ENCODE measurements around the gene KISS1. TPM values are rescaled to one million over a fixed set of nuclear protein-coding genes. Genes with fewer than 3 reads are reported as not detected.
A peak's percentile ranks its signal among the peaks of the same experiment; 100 is the strongest.

Gene KISS1
- total RNA-seq, 2 donors from 2014 or later, result not detected

DNA sequence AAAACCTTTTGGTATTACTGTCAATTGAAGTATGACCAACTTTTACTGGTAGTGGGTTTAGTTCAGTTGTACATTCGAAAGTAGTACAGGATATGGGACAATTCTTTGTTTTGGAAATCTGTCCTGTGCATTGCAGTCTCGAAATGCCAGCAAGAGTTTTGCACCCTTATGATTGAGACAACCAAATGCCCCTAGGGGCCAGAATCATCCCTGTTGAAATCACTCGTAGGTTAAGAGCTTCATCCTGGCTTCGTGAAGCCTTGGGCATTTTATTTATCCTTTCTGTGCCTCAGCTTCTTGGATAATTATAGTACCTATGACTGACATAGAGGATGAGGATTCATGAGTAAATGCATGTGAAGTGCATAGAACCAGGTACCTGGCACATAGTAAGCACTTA lies 19.9 kb upstream of the KISS1 start:
- no peaks in the 10 kb centered on the region for H3K27me3 ChIP-seq
- TF ChIP-seq, protein P1, sequence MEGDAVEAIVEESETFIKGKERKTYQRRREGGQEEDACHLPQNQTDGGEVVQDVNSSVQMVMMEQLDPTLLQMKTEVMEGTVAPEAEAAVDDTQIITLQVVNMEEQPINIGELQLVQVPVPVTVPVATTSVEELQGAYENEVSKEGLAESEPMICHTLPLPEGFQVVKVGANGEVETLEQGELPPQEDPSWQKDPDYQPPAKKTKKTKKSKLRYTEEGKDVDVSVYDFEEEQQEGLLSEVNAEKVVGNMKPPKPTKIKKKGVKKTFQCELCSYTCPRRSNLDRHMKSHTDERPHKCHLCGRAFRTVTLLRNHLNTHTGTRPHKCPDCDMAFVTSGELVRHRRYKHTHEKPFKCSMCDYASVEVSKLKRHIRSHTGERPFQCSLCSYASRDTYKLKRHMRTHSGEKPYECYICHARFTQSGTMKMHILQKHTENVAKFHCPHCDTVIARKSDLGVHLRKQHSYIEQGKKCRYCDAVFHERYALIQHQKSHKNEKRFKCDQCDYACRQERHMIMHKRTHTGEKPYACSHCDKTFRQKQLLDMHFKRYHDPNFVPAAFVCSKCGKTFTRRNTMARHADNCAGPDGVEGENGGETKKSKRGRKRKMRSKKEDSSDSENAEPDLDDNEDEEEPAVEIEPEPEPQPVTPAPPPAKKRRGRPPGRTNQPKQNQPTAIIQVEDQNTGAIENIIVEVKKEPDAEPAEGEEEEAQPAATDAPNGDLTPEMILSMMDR (IDR thresholded peaks at IDR 0.05), result no peak
- peaks cover 0 to 9% of the 10 kb centered on the region in 2 donors for H3K4me1 ChIP-seq
- H3K27ac ChIP-seq, result no peak overlapping the region
- no peaks in the 10 kb centered on the region for H3K36me3 ChIP-seq
- no peak overlapping the region for H3K4me3 ChIP-seq
- H3K9me3 ChIP-seq, result no peaks in the 10 kb centered on the region
- no peak for DNase-seq (ENCODE audit: low spot score)

DNA sequence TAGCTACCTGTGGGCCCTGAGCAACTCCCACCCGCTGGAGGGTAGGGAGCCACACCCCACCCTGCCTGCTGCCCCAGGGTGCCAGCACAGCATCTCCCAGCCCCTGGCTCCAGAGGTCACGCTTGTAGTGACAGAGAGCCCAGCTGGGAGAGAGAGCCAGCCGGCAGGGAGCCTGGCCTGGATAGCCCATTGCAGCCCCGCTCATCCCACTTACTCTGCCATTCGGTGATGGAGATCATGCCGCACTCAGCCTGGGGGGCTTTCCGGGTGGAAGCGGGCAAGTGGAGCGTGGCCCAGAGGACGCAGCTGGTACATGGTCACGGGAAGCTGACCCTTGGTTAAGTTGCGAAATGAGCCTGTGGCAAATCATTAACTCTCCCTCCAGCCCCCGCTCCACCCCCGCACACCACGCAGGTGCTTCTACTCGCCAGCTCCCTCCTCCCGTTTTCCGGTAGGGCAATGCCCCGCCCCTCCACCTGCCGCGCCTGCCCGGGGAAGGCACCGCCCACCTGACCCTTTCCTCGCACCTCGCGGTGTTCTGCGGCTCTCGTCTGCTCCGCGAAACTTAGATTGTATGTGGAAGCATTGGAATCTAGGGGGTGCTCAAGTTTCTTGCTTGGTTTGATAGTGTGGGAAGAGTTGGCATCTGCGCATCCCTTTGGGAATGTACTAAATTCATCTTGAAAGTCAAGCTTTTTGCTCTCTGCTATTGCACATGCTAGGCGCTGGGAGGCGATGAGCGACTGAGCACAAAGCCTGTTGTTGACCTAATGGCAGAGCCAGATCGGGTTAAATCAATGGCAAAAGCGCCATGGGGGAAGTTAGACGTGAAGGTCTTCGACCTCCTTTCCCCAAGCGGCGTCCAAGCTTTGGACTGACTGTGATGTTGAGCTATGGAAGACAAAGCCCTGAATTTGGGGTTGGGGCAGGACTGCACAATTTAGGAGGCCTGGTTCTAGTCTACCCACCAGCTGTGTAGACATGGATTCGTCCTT lies 17.7 kb upstream of the KISS1 start, which contains the start of gene GOLT1A:
GOLT1A (minus strand) TSS at position 321 of the 995 bp plus-strand sequence; CDS start at position 239, 82 bp downstream.
- Histone ChIP-seq H3K4me1 (peaks cover 0 to 9% of the 10 kb centered on the region in 2 donors), H3K27ac (no peak within 1 kb of the TSS), H3K36me3 (no peaks in the 10 kb centered on the region), H3K4me3 (peak within 1 kb of the TSS in 1 of 2 donors; percentile 29), H3K27me3 (no peaks in the 10 kb centered on the region), H3K9me3 (no peaks in the 10 kb centered on the region)
- TF ChIP-seq, protein P1 (IDR thresholded peaks at IDR 0.05), result peak; percentile 54 to 81
- DNase-seq (ENCODE audit: low spot score), result peak; percentile 75

DNA sequence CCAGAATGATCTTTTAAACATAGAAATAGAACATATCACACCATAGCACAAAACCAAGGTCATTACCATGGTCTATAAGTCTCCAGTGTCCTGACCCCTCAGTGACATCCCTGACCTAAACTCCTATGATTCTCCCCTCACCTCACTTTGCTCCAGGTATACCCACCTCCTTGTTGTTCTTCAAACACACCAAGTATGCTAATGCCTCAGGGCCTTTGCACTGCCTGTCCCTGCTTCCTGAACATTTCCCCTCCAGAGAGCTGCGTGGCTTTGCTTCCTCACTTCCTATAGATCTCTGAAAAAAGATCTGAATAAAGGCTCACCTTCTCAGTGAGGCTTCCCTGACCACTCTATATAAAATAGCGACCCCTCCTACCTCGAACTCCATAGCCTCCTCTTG lies 16.4 kb upstream of the KISS1 start:
- TF ChIP-seq, protein P1 (IDR thresholded peaks at IDR 0.05), result no peak
- no peak overlapping the region for H3K4me3 ChIP-seq
- no peaks in the 10 kb centered on the region for H3K9me3 ChIP-seq
- peaks cover 0 to 9% of the 10 kb centered on the region in 2 donors for H3K4me1 ChIP-seq
- no peak overlapping the region for H3K27ac ChIP-seq
- no peaks in the 10 kb centered on the region for H3K36me3 ChIP-seq
- no peak for DNase-seq (ENCODE audit: low spot score)
- H3K27me3 ChIP-seq, result no peaks in the 10 kb centered on the region

DNA sequence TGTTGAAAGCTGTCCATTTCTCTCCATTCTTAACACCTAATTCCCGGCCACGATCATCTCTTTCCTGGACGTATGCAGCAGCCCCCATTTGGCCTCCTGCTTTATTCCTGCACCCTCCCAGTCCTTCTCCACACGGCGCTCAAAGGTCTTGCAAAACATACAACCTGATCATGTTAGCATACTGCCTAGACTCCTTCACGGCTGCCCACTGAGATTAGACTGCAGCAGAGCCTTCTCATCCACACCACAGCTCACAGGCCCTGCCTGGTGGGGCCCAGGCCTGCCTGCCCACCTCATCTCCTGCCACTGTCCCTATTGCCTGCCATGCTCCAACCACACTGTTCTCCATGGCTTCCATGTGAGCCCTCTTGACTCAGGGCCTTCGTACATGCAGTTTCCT lies 14.8 kb upstream of the KISS1 start:
- H3K4me3 ChIP-seq, result no peak overlapping the region
- H3K36me3 ChIP-seq, result no peaks in the 10 kb centered on the region
- no peak for DNase-seq (ENCODE audit: low spot score)
- TF ChIP-seq, protein P1 (IDR thresholded peaks at IDR 0.05), result no peak
- peaks cover 0 to 9% of the 10 kb centered on the region in 2 donors for H3K4me1 ChIP-seq
- no peaks in the 10 kb centered on the region for H3K27me3 ChIP-seq
- H3K27ac ChIP-seq, result no peak overlapping the region
- H3K9me3 ChIP-seq, result no peaks in the 10 kb centered on the region

DNA sequence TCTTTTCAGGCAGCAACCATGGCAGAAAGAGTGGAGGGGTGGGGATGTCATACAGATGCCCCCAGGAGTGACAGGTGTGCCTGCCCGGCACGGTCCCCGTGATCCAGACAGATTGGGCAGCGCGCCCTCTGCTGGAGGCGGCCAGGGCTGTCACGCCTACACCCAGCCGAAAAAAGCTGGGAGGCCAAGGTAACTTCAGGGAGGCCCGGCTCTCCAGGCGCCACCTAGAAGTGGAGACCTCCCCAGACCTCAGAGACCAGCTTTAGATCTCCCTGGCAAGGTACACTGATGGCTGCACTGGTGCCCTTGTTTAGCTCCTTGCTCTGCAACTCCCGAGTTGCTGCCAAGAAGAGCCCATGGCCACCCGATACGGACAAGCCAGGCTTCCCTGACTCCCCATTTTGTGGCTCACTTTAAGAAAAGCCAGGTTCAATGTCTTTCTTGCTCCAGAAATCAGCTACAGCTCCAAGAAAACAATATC lies 10.9 kb upstream of the KISS1 start:
- H3K9me3 ChIP-seq, result no peaks in the 10 kb centered on the region
- H3K36me3 ChIP-seq, result no peaks in the 10 kb centered on the region
- DNase-seq (ENCODE audit: low spot score), result peak; percentile 66
- no peak overlapping the region for H3K4me3 ChIP-seq
- TF ChIP-seq, protein P1 (IDR thresholded peaks at IDR 0.05), result peak; percentile 68 to 92
- H3K4me1 ChIP-seq, result no peaks in the 10 kb centered on the region
- no peak overlapping the region for H3K27ac ChIP-seq
- no peaks in the 10 kb centered on the region for H3K27me3 ChIP-seq
